Karpas-422 (cell line): Measurements from ENCODE around the gene TRIP4. TPM values are rescaled to one million over a fixed set of nuclear protein-coding genes. Genes with fewer than 3 reads are reported as not detected.
"Not testable (repeated sequence)": the region's sequence is repeated elsewhere in the genome, so short reads cannot be mapped to it uniquely, and the experiment has no call there.

ENCODE experiments used
- DNase-seq: peaks from one replicate; pipeline ENCODE4 v3.0.0-alpha.2; 2015
- H2AFZ ChIP-seq: fragments of 200-600 bp; sonication (generic); 2 replicates; pipeline ENCODE4 v1.6.1; 2014; ENCODE audit warnings: antibody characterized with exemption, low read length, mixed read lengths
- H3K27ac ChIP-seq: fragments of 200-600 bp; sonication (generic); 2 replicates; pipeline ENCODE4 v1.5.1; 2014; ENCODE audit warnings: mild to moderate bottlenecking, low read length, moderate library complexity
- H3K27me3 ChIP-seq: fragments of 200-600 bp; sonication (generic); 2 replicates; pipeline ENCODE4 v1.6.1; 2014; ENCODE audit warnings: low read length, mixed read lengths
- H3K36me3 ChIP-seq: fragments of 200-600 bp; sonication (generic); 2 replicates; pipeline ENCODE4 v1.6.1; 2014; ENCODE audit warnings: low read length, mixed read lengths; ENCODE audit not compliant: insufficient read depth
- H3K4me1 ChIP-seq: fragments of 200-600 bp; sonication (generic); 2 replicates; pipeline ENCODE4 v1.6.1; 2014; ENCODE audit warnings: mild to moderate bottlenecking, low read length, mixed read lengths
- H3K4me2 ChIP-seq: fragments of 200-600 bp; sonication (generic); 2 replicates; pipeline ENCODE4 v1.6.1; 2014; ENCODE audit warnings: low read length, low read depth, mild to moderate bottlenecking; ENCODE audit not compliant: poor library complexity, severe bottlenecking
- H3K4me3 ChIP-seq: fragments of 200-600 bp; sonication (generic); 2 replicates; pipeline ENCODE4 v1.5.1; 2014; ENCODE audit warnings: mild to moderate bottlenecking, antibody characterized with exemption, low read length, mixed read lengths
- H3K79me2 ChIP-seq: fragments of 200-600 bp; sonication (generic); 2 replicates; pipeline ENCODE4 v1.6.1; 2014; ENCODE audit warnings: mild to moderate bottlenecking, low read length, mixed read lengths
- H3K9ac ChIP-seq: fragments of 200-600 bp; sonication (generic); 2 replicates; pipeline ENCODE4 v1.6.0; 2014; ENCODE audit warnings: low read length
- H3K9me2 ChIP-seq: fragments of 200-600 bp; sonication (generic), shearing (Covaris generic); replicated peaks from 2 replicates; pipeline ENCODE4 v1.6.0; 2014; ENCODE audit warnings: mild to moderate bottlenecking, low read length, moderate library complexity; ENCODE audit not compliant: insufficient read depth
- H3K9me3 ChIP-seq: fragments of 300-700, 200-600 bp; sonication (generic); 2 replicates; pipeline ENCODE4 v1.6.1; 2014; ENCODE audit warnings: low read length, mixed read lengths
- H4K20me1 ChIP-seq: fragments of 200-600 bp; sonication (generic); 2 replicates; pipeline ENCODE4 v1.6.1; 2014; ENCODE audit warnings: mild to moderate bottlenecking, antibody characterized with exemption, low read length, low read depth; ENCODE audit not compliant: insufficient read depth
- total RNA-seq: library from RNA; depleted of rRNA; stranded (reverse); fragments of >200 nt; shearing (Covaris generic); gene quantifications from 2 replicates; pipeline ENCODE4 v1.2.3, GENCODE V29; 2014; ENCODE audit warnings: low replicate concordance; rRNA removed

The TRIP4 gene
- 9.2 and 11.9 TPM in 2 replicates for total RNA-seq

DNA sequence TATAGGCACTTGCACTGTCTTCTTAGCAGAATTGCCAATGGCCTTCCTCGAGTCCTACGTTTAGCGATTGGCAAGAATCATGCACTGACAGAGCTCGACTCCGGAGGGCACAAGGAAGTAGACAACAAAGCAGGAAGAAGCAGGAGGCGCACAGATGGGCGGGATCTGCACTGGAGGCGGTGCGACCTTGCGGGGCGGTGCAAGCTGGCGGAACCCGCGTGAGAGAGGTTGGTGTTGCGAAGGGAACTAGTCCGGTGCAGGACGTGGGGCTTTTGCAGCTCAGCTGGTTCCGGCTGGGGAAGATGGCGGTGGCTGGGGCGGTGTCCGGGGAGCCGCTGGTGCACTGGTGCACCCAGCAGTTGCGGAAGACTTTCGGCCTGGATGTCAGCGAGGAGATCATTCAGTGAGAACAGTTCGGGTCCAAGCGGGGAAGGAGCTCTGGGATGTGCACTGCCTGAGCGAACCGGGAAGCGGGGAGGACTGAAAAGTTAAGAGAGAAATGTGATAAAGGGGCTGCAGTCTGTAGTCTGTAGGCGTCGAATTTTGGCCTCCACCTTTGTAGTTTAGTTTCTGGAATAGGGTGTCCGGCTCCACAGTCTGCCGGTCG lies at the start of gene TRIP4:
TSS of gene TRIP4 (plus strand) at position 275 of the 607 bp plus-strand sequence. CDS start at position 303, 28 bp downstream.
- H4K20me1 ChIP-seq = no peaks in the 10 kb centered on the region
- no peaks in the 10 kb centered on the region for H3K9me2 ChIP-seq
- no peaks in the 10 kb centered on the region for H3K36me3 ChIP-seq
- H2AFZ ChIP-seq = peak within 1 kb of the TSS; percentile 92
- no peaks in the 10 kb centered on the region for H3K9me3 ChIP-seq
- H3K27ac ChIP-seq = peak within 1 kb of the TSS; percentile 47
- DNase-seq = peak; percentile 98
- no peaks in the 10 kb centered on the region for H3K27me3 ChIP-seq
- peaks cover 39% of the 10 kb centered on the region for H3K79me2 ChIP-seq
- peak within 1 kb of the TSS; percentile 100 for H3K4me3 ChIP-seq
- H3K4me2 ChIP-seq = peak within 1 kb of the TSS; percentile 97
- peak within 1 kb of the TSS; percentile 78 for H3K9ac ChIP-seq
- H3K4me1 ChIP-seq = peaks cover 21% of the 10 kb centered on the region

DNA sequence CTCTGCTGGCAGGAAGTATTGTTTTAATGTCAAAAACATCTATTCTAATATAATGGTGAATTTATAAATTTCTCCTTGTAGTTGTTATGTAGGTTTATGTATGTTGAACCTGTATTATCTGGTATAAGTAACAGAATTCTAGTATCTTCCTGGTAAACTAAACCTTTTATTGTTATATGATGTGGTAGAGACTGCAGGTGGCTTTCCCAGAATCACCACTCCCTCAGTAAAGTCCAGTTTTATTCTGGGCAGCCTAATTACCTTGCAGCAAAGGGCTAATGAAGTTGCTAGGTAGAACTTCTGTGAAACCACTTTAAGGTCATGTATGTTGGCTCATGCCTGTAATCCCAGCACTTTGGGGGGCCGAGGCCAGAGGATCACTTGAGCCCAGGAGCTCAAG lies 47.3 kb upstream of the TRIP4 start:
- Histone ChIP-seq H3K4me1 (peaks cover 5% of the 10 kb centered on the region; the same call in 1 of the 2 replicates), H2AFZ (no peak overlapping the region), H3K4me3 (no peak overlapping the region), H3K27ac (no peak overlapping the region), H3K79me2 (peaks cover 85% of the 10 kb centered on the region), H3K4me2 (no peak overlapping the region), H3K9ac (no peak overlapping the region), H3K27me3 (no peaks in the 10 kb centered on the region), H3K9me2 (no peaks in the 10 kb centered on the region), H4K20me1 (no peaks in the 10 kb centered on the region), H3K9me3 (no peaks in the 10 kb centered on the region), H3K36me3 (peaks cover 18% of the 10 kb centered on the region; the same call in 1 of the 2 replicates)
- no peak for DNase-seq

DNA sequence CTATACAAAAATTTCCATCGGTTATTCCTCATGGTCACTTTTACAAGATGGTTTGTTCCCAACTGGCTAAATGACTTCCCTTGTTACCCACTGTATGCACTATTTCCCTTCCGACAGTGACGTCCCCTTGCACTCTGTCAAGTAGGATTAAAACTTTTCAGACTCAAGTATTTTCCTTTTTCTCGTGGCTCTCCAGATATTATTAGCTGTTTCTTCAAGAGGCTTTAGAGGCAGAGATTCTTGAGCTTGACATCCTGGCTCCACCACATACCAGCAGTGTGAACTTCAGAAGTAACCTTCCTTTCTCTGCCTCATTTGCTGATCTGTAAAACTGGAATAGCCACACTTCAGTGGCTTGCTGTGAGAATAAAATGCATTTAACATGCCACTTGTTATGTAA lies 45.7 kb upstream of the TRIP4 start:
- H2AFZ ChIP-seq = no peak overlapping the region
- H3K27me3 ChIP-seq = no peaks in the 10 kb centered on the region
- H3K27ac ChIP-seq = no peak overlapping the region
- H3K9me2 ChIP-seq = no peaks in the 10 kb centered on the region
- no peaks in the 10 kb centered on the region for H4K20me1 ChIP-seq
- peaks cover 18% of the 10 kb centered on the region; the same call in 1 of the 2 replicates for H3K36me3 ChIP-seq
- H3K9me3 ChIP-seq = no peaks in the 10 kb centered on the region
- peaks cover 83% of the 10 kb centered on the region for H3K79me2 ChIP-seq
- no peak overlapping the region for H3K9ac ChIP-seq
- H3K4me1 ChIP-seq = peaks cover 5% of the 10 kb centered on the region; the same call in 1 of the 2 replicates
- no peak for DNase-seq
- H3K4me2 ChIP-seq = no peak overlapping the region
- H3K4me3 ChIP-seq = no peak overlapping the region

DNA sequence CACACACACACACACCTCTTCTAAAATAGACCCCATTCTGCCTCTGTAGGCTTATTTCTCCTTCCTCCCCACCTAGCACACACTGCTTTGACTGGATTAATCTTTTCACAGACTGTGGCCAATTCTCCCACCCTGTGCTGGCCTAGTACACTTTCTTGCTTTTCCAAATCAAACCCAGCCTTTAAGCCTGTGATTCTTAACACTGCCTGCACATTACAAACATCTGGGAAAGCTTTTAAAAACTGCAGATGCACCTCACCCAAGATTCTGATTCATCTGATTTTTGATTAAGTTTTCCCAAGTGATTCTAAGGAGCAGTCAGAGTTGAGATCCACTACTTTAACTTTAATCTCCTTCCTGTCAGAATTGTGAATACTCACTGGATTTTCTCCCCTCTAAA lies 44.4 kb upstream of the TRIP4 start:
- peaks cover 23% of the 10 kb centered on the region; the same call in 1 of the 2 replicates for H3K36me3 ChIP-seq
- H3K4me1 ChIP-seq = peaks cover 5% of the 10 kb centered on the region; the same call in 1 of the 2 replicates
- peaks cover 84% of the 10 kb centered on the region for H3K79me2 ChIP-seq
- no peak overlapping the region for H3K4me2 ChIP-seq
- no peaks in the 10 kb centered on the region for H3K27me3 ChIP-seq
- H4K20me1 ChIP-seq = no peaks in the 10 kb centered on the region
- H3K27ac ChIP-seq = no peak overlapping the region
- H3K9me3 ChIP-seq = no peaks in the 10 kb centered on the region
- H3K4me3 ChIP-seq = no peak overlapping the region
- DNase-seq = no peak
- H3K9me2 ChIP-seq = no peaks in the 10 kb centered on the region
- no peak overlapping the region for H2AFZ ChIP-seq
- no peak overlapping the region for H3K9ac ChIP-seq

DNA sequence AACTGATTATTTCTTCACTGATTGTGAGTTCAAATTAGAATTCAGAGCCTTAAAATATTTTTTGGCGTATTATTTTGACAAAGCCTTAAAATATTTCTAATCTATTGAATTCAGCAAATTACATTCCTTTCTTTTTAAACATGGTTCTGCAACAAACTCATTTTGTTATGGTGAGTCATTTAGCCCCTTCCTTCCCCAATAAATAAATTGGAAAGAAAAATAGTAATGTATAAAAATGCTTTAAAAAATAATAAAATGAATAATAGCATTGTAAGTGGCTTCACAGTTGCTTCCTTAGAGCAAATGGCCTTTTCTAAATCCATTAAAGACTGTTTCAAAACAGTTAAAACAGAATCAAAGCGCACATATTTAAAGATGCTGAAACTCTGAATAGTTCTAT lies 43.8 kb upstream of the TRIP4 start:
- no peak overlapping the region for H2AFZ ChIP-seq
- H3K9me2 ChIP-seq = no peaks in the 10 kb centered on the region
- no peaks in the 10 kb centered on the region for H3K27me3 ChIP-seq
- no peak overlapping the region for H3K9ac ChIP-seq
- peaks cover 85% of the 10 kb centered on the region for H3K79me2 ChIP-seq
- H3K4me2 ChIP-seq = no peak overlapping the region
- H3K36me3 ChIP-seq = peaks cover 27% of the 10 kb centered on the region
- peaks cover 5% of the 10 kb centered on the region; the same call in 1 of the 2 replicates for H3K4me1 ChIP-seq
- no peaks in the 10 kb centered on the region for H3K9me3 ChIP-seq
- no peak overlapping the region for H3K4me3 ChIP-seq
- H3K27ac ChIP-seq = no peak overlapping the region
- H4K20me1 ChIP-seq = no peaks in the 10 kb centered on the region
- no peak for DNase-seq

DNA sequence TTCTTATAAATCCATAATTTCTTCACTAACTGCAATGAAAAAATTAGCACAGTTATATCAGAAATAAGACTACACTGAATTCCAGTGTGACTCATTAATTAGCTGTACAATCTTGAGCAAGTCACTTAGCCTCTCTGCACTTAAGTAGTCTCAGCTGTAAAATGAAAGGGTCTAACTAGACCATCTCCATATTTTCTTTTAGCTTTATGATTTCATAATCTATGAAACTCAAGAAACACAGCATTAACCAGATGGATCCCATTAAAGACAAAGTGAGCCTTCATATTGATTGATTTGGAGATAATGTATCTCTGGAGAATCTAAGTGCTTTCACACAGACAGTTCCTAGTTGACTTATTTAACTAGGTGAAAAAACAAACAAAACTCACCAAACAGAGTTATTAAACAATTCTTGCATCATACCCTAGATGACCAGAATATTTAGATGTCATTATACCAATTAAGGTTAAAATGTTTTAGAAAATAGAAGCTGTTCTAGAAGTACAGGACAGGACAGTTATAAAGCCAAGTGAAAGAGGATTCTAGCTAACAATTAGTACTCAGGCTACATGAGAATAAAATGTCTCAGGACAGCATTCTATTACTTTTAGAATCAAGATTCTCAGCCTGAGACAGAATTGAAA lies 42.9 kb upstream of the TRIP4 start:
- H3K4me1 ChIP-seq = peaks cover 5% of the 10 kb centered on the region; the same call in 1 of the 2 replicates
- no peaks in the 10 kb centered on the region for H4K20me1 ChIP-seq
- H3K79me2 ChIP-seq = peaks cover 87% of the 10 kb centered on the region
- no peak overlapping the region for H3K4me3 ChIP-seq
- 0 out of 2 replicates have a peak overlapping the region, but pooled peaks have one; percentile 2 for H3K27ac ChIP-seq
- DNase-seq = no peak
- H3K9me2 ChIP-seq = no peaks in the 10 kb centered on the region
- no peaks in the 10 kb centered on the region for H3K9me3 ChIP-seq
- H3K9ac ChIP-seq = no peak overlapping the region
- H3K36me3 ChIP-seq = peaks cover 29% of the 10 kb centered on the region
- H3K27me3 ChIP-seq = no peaks in the 10 kb centered on the region
- no peak overlapping the region for H2AFZ ChIP-seq
- no peak overlapping the region for H3K4me2 ChIP-seq

DNA sequence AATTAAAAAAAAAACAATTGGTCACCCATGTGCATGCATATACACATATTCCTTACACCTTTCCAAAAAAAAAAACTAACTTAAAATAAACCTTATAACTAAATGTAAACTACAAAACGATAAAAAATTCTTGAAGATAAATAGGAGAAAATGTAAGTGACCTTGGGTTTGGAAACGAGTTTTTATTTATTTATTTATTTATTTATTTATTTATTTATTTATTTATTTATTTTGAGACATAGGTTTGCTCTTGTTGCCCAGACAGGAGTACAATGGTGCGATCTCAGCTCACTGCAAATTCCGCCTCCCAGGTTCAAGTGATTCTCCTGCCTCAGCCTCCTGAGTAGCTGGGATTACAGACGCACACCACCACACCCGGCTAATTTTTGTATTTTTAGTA lies 41.4 kb upstream of the TRIP4 start:
- not testable (repeated sequence) for H3K4me2 ChIP-seq, H3K27me3 ChIP-seq, DNase-seq, H3K9ac ChIP-seq, H3K9me2 ChIP-seq, H3K4me3 ChIP-seq, H4K20me1 ChIP-seq, H3K4me1 ChIP-seq, H3K27ac ChIP-seq, H2AFZ ChIP-seq, H3K9me3 ChIP-seq
- Histone ChIP-seq H3K79me2 (peaks cover 92% of the 10 kb centered on the region), H3K36me3 (peaks cover 26% of the 10 kb centered on the region)

DNA sequence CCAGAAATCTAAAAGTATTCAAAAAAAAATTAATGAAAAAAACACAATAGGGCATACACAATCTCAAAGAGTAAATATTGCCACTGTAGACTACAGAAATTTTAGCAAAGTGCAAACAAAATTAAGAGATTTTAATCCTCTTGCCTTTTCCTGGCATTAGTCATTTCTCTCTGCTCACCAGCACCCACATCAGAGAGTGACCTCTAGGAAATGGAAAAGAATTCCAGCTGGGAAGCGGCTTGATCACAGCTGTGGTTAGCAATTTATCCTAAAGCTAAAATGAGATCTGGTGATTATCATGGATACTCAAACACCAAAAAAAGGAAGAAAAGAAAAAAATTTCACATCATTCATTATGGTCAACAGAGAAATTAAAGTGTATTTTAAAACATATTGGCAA lies 39.2 kb upstream of the TRIP4 start:
- Histone ChIP-seq H3K79me2 (peaks cover 95% of the 10 kb centered on the region), H3K9me2 (no peaks in the 10 kb centered on the region), H3K27ac (no peak overlapping the region), H3K27me3 (no peaks in the 10 kb centered on the region), H3K9me3 (no peaks in the 10 kb centered on the region), H3K36me3 (peaks cover 14% of the 10 kb centered on the region), H3K4me2 (no peak overlapping the region), H3K9ac (no peak overlapping the region), H3K4me1 (peaks cover 5% of the 10 kb centered on the region; the same call in 1 of the 2 replicates), H4K20me1 (no peaks in the 10 kb centered on the region), H3K4me3 (no peak overlapping the region), H2AFZ (no peak overlapping the region)
- no peak for DNase-seq
